Prostate gland (tissue), 2 donors: Measurements from ENCODE around the gene EVA1A. TPM values are rescaled to one million over a fixed set of nuclear protein-coding genes. Genes with fewer than 3 reads are reported as not detected.

Experiments
- DNase-seq: peaks from one replicate; pipeline ENCODE4 v3.0.0-alpha.2; 2019; ENCODE audit warnings: low spot score
- H3K27ac ChIP-seq, 2 donors: fragments of 200-600 bp; sonication (generic); 2 replicates each; pipeline ENCODE4 v1.5.1; 2017 to 2019
- H3K27me3 ChIP-seq: fragments of 200-600 bp; sonication (generic); replicated peaks from 2 replicates; pipeline ENCODE4 v1.5.1; 2019; ENCODE audit not compliant: insufficient read depth
- H3K36me3 ChIP-seq, 2 donors: fragments of 200-600 bp; sonication (generic); 1 replicate in 1 of 2; 2 replicates in 1 of 2; pipeline versions ENCODE4 v1.5.1 to v1.8.1; 2017 to 2019
- H3K4me1 ChIP-seq: fragments of 200-600 bp; sonication (generic); replicated peaks from 2 replicates; pipeline ENCODE4 v1.5.1; 2019
- H3K4me3 ChIP-seq, 2 donors: fragments of 200-600 bp; sonication (generic); 2 replicates each; pipeline ENCODE4 v1.5.1; 2017 to 2019
- H3K9me3 ChIP-seq: fragments of 200-600 bp; sonication (generic); 2 replicates; pipeline ENCODE4 v1.5.1; 2017
- POLR2A ChIP-seq: fragments of 450-650 bp; IDR thresholded peaks from one replicate; pipeline ENCODE4 v1.6.1; 2016; ENCODE audit warnings: antibody characterized with exemption, mild to moderate bottlenecking
- POLR2AphosphoS5 ChIP-seq: sonication (generic); formaldehyde crosslinking; IDR thresholded peaks from one replicate; pipeline ENCODE4 v1.6.1; 2017; ENCODE audit warnings: antibody characterized with exemption
- WGBS: methylation state at CpG from one replicate; pipeline ENCODE4 v1.1.5; 2018; 5-methylcytosine and 5-hydroxymethylcytosine counted together
- intact Hi-C: fragments of 100-400 bp; cut with DNase I; formaldehyde crosslinking; loops from one replicate; pipeline ENCODE4 v1.14.2; 2022
- total RNA-seq, 2 donors: library from RNA; depleted of rRNA; stranded (reverse); fragments of >200 nt; gene quantifications; one replicate each; pipeline ENCODE4 v1.1.0, GENCODE V29; 2016
- TF ChIP-seq, protein P1 (sequence below), 4 experiments: fragments of 200-600 bp in 2 of 4; fragments of 450-650 bp in 2 of 4; sonication (generic) in 2 of 4; IDR thresholded peaks; 1 replicate in 3 of 4; 2 replicates in 1 of 4; pipeline ENCODE4 v1.5.1; 2016 to 2019; ENCODE audit warnings: antibody characterized with exemption in 4 of 4, mild to moderate bottlenecking in 2 of 4, moderate library complexity in 2 of 4

Gene EVA1A
- total RNA-seq, 2 donors from 2014 or later = 9.7 to 16.9 TPM

DNA sequence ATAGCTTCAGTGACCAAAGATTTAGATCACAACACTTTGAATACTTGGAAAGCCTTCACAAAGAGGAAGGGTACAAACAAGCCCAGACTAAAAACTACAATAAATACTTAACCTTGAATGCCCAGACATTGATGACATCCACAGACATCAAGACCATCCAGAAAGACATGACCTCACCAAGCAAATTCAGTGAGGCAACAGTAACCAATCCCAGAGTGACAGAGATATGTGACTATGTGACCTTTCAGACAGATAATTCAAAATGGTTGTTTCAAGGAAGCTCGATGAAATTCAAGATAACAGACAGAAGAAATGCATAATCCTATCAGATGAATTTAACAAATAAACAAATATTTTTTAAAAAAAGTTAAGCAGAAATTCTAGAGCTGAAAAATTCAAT, 19.9 kb upstream of the EVA1A start:
- intact Hi-C loops = no loop called here
- no peaks in the 10 kb centered on the region for H3K36me3 ChIP-seq

DNA sequence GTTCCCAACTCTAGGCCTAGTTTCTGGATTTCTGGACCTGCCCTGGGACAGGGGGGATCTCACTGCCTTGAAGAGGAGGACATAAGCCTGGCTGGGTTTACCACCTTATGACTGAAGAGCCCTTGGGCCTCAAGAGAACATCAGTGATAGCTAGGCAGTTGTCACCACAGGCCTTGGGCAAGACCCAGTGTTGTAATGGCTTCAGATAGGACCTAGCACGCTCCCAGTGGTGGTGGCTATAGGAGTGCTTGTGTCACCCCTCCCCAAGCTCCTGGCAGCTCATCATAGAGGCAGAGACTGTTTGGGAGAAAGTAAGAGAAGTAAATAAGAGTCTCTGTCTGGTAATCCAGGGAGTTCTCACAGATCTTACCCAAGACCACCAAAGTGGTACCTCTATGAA, 19.4 kb upstream of the EVA1A start:
- no peaks in the 10 kb centered on the region for H3K27me3 ChIP-seq
- no peak overlapping the region for H3K27ac ChIP-seq
- no peak for DNase-seq
- H3K36me3 ChIP-seq = no peaks in the 10 kb centered on the region
- no peaks in the 10 kb centered on the region for H3K4me1 ChIP-seq
- intact Hi-C loops = no loop called here
- WGBS = 100% methylated on average over 1 of the region's 1 CpG
- no peaks in the 10 kb centered on the region for H3K9me3 ChIP-seq
- H3K4me3 ChIP-seq = no peak overlapping the region
- TF ChIP-seq POLR2A (no peak), POLR2AphosphoS5 (no peak)
- TF ChIP-seq, protein P1, sequence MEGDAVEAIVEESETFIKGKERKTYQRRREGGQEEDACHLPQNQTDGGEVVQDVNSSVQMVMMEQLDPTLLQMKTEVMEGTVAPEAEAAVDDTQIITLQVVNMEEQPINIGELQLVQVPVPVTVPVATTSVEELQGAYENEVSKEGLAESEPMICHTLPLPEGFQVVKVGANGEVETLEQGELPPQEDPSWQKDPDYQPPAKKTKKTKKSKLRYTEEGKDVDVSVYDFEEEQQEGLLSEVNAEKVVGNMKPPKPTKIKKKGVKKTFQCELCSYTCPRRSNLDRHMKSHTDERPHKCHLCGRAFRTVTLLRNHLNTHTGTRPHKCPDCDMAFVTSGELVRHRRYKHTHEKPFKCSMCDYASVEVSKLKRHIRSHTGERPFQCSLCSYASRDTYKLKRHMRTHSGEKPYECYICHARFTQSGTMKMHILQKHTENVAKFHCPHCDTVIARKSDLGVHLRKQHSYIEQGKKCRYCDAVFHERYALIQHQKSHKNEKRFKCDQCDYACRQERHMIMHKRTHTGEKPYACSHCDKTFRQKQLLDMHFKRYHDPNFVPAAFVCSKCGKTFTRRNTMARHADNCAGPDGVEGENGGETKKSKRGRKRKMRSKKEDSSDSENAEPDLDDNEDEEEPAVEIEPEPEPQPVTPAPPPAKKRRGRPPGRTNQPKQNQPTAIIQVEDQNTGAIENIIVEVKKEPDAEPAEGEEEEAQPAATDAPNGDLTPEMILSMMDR (IDR thresholded peaks at IDR 0.05) = no peak

More for the DNA sequence above, 19.9 kb upstream of the EVA1A start:
- no peaks in the 10 kb centered on the region for H3K4me1 ChIP-seq
- H3K27ac ChIP-seq = no peak overlapping the region
- no peak overlapping the region for H3K4me3 ChIP-seq
- no peak for TF ChIP-seq POLR2AphosphoS5
- no peak for TF ChIP-seq POLR2A
- TF ChIP-seq, protein P1 (IDR thresholded peaks at IDR 0.05) = no peak
- no peak for DNase-seq
- WGBS = 89% methylated on average over 1 of the region's 1 CpG
- no peaks in the 10 kb centered on the region for H3K27me3 ChIP-seq
- no peaks in the 10 kb centered on the region for H3K9me3 ChIP-seq

DNA sequence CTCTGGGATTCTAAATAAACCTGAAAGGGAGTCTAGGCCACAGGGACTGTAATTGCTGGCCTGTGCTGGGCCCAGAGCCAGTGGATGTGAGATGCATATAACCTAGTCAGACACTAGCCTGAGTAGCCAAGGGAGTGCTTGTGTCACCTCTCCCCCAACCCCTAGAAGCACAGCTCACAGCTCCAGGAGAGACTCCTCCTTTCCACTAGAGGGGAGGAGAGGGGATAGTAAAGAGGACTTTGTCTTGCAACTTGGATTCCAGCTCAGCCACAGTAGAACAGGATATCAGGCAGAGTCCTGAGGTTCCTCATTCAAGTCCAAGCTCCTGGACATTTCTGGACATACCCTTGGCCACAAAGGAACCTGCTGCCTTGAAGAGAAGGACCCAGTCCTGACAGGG, 18.4 kb upstream of the EVA1A start:
- no peak overlapping the region for H3K4me3 ChIP-seq
- H3K27me3 ChIP-seq = no peaks in the 10 kb centered on the region
- no peaks in the 10 kb centered on the region for H3K36me3 ChIP-seq
- no peaks in the 10 kb centered on the region for H3K9me3 ChIP-seq
- H3K4me1 ChIP-seq = no peaks in the 10 kb centered on the region
- H3K27ac ChIP-seq = no peak overlapping the region
- intact Hi-C loops = no loop called here
- TF ChIP-seq, protein P1 (IDR thresholded peaks at IDR 0.05) = no peak
- TF ChIP-seq POLR2A (no peak), POLR2AphosphoS5 (no peak)
- DNase-seq = no peak

DNA sequence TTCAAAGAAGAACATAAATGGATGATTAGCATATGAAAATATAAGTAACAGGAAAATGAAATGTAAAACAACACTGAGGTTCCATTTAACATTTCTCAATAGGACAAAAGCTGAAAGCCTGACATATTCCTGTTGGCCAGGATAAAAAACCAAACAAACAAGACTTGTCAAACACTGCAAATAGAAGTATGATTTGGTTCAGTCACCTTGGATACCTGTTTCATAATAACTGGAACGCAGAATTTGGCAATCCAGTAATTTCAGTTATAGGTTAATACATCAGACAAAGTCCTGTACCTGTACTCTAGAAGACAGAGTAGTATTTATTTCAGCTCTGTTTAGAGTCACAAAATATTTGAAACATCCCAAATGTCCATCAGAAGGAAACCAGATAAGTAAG, 16.5 kb upstream of the EVA1A start:
- H3K9me3 ChIP-seq = no peaks in the 10 kb centered on the region
- no peak overlapping the region for H3K4me3 ChIP-seq
- no peak overlapping the region for H3K27ac ChIP-seq
- WGBS = 62% methylated on average over 1 of the region's 1 CpG
- H3K4me1 ChIP-seq = no peaks in the 10 kb centered on the region
- DNase-seq = no peak
- TF ChIP-seq POLR2AphosphoS5 = no peak
- H3K27me3 ChIP-seq = no peaks in the 10 kb centered on the region
- intact Hi-C loops = no loop called here
- H3K36me3 ChIP-seq = no peaks in the 10 kb centered on the region

DNA sequence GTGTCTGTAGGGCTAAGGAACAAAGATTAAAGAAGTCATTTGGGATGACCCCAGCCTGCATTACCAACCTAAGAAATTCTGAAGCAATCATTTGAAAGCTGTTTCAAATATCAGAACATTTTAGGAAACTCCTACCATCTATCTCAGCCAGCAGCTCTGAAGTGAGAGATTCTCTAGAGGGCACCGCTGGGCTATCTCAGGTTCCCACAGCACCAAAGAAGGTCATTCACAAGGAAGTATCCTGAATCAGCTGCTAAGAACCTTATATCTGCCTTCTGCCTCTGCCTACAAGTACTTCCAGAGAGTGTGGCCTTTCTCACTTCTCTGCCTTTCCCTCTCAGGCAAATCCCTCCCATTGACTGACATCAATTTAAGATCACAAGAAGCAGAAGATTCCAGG, 13.4 kb upstream of the EVA1A start:
- TF ChIP-seq, protein P1 (IDR thresholded peaks at IDR 0.05) = no peak
- TF ChIP-seq POLR2AphosphoS5 = no peak
- no peak for TF ChIP-seq POLR2A
- intact Hi-C loops = no loop called here
- Histone ChIP-seq H3K27ac (no peak overlapping the region), H3K27me3 (no peaks in the 10 kb centered on the region), H3K36me3 (no peaks in the 10 kb centered on the region), H3K4me1 (no peaks in the 10 kb centered on the region), H3K4me3 (no peak overlapping the region), H3K9me3 (no peaks in the 10 kb centered on the region)
- WGBS = 96% methylated on average over 1 of the region's 1 CpG
- DNase-seq = no peak
